HepG2 (cell line): ENCODE results near the gene PTMA. TPM values are rescaled to one million over a fixed set of nuclear protein-coding genes. Genes with fewer than 3 reads are reported as not detected.
A peak's percentile ranks its signal among the peaks of the same experiment; 100 is the strongest.

ENCODE experiments used
- ATM ChIP-seq: fragments of 450-650 bp; IDR thresholded peaks from 2 replicates; pipeline ENCODE4 v1.7.1; 2017; ENCODE audit warnings: mild to moderate bottlenecking, borderline replicate concordance
- HNF1A ChIP-seq, 2 experiments: sonication (generic) in 1 of 2; formaldehyde crosslinking in 1 of 2; IDR thresholded peaks; 2 replicates each; pipeline versions ENCODE4 v1.4.0 to v1.6.1; 2016 to 2020; ENCODE audit warnings: borderline replicate concordance in 1 of 2, low read depth in 1 of 2, mild to moderate bottlenecking in 1 of 2, missing genetic modification reagents in 1 of 2
- KLF12 ChIP-seq: sonication (generic); formaldehyde crosslinking; IDR thresholded peaks from 2 replicates; pipeline ENCODE4 v1.4.0; 2020; ENCODE audit warnings: missing genetic modification reagents, borderline replicate concordance
- MLXIP ChIP-seq: sonication (generic); formaldehyde crosslinking; IDR thresholded peaks from 2 replicates; pipeline ENCODE4 v1.9.0; 2021; ENCODE audit warnings: missing genetic modification reagents, borderline replicate concordance
- PCBP1 ChIP-seq: fragments of 200-400 bp; formaldehyde crosslinking; IDR thresholded peaks from 2 replicates; pipeline ENCODE4 v1.6.1; 2017; ENCODE audit warnings: mild to moderate bottlenecking, low read depth, low read length, borderline replicate concordance
- PLSCR1 ChIP-seq: sonication (generic); formaldehyde crosslinking; IDR thresholded peaks from 2 replicates; pipeline ENCODE4 v1.5.0; 2020; ENCODE audit warnings: missing genetic modification reagents, mild to moderate bottlenecking, borderline replicate concordance
- RAD51 ChIP-seq: fragments of 450-650 bp; IDR thresholded peaks from 2 replicates; pipeline ENCODE4 v1.6.1; 2016; ENCODE audit warnings: borderline replicate concordance
- SMC3 ChIP-seq: IDR thresholded peaks from 2 replicates; pipeline ENCODE4 v1.6.1; 2011; ENCODE audit warnings: low read length, improper control_type of control experiment
- TEF ChIP-seq: sonication (generic); formaldehyde crosslinking; IDR thresholded peaks from 2 replicates; pipeline ENCODE4 v1.5.0; 2020; ENCODE audit warnings: missing genetic modification reagents
- UBTF ChIP-seq: sonication (generic); formaldehyde crosslinking; IDR thresholded peaks from 2 replicates; pipeline ENCODE4 v1.4.0; 2020; ENCODE audit warnings: mild to moderate bottlenecking, missing genetic modification reagents
- ZBTB2 ChIP-seq: sonication (generic); formaldehyde crosslinking; IDR thresholded peaks from 2 replicates; pipeline ENCODE4 v1.8.0; 2022; ENCODE audit warnings: low read depth, missing genetic modification reagents
- ZNF253 ChIP-seq: sonication (generic); formaldehyde crosslinking; IDR thresholded peaks from 2 replicates; pipeline ENCODE4 v1.8.0; 2022; ENCODE audit warnings: mild to moderate bottlenecking, missing genetic modification reagents, borderline replicate concordance
- ZNF468 ChIP-seq: sonication (generic); formaldehyde crosslinking; IDR thresholded peaks from 2 replicates; pipeline ENCODE4 v1.8.0; 2022; ENCODE audit warnings: mild to moderate bottlenecking, moderate library complexity, missing genetic modification reagents
- ZNF616 ChIP-seq: sonication (generic); formaldehyde crosslinking; IDR thresholded peaks from 2 replicates; pipeline ENCODE4 v1.5.0; 2020; ENCODE audit warnings: low read depth, mild to moderate bottlenecking, missing genetic modification reagents
- polyA plus RNA-seq, 8 experiments: library from polyadenylated mRNA; depleted of rRNA in 3 of 8; stranded (reverse) in 7 of 8; unstranded in 1 of 8; fragments of >200 nt; fragmentation: Illumina TruSeq in 4 of 8; extraction: Trizol in 4 of 8; gene quantifications; 2 replicates each; pipeline versions ENCODE4 v1.2.1 to v1.2.3, GENCODE V29; 2011 to 2016; ENCODE audit warnings: low read depth in 4 of 8, missing spikeins in 1 of 8, mixed read lengths in 1 of 8; ENCODE audit not compliant: insufficient read depth in 1 of 8
- total RNA-seq, 5 experiments: library from RNA; depleted of rRNA; stranded (reverse); fragments of >200 nt; fragmentation: Illumina TruSeq; extraction: Trizol; gene quantifications; 2 replicates each; pipeline ENCODE4 v1.2.3, GENCODE V29; 2016; ENCODE audit warnings: low read depth in 1 of 5

Gene PTMA
- total and polyA plus RNA-seq, 2 of the 13 experiments (the other 11 are each of a cell fraction or from before 2014, with no cell fraction given) = 190 to 1,086 TPM

- TF ChIP-seq PCBP1 (no peak), ZNF253 (peak; percentile 45; the same call in 1 of the 2 replicates), KLF12 (CRISPR knock-in tag) (peak; percentile 65; the same call in 1 of the 2 replicates), TEF (peak; percentile 57; the same call in 1 of the 2 replicates), ZBTB2 (CRISPR knock-in tag) (peak; percentile 98), ZNF468 (no peak), ZNF616 (peak; percentile 56; the same call in 1 of the 2 replicates), UBTF (CRISPR knock-in tag) (peak; percentile 97), RAD51 (no peak), HNF1A (IDR thresholded peaks at IDR 0.05; ENCODE audit: low read depth) (no peak), HNF1A (CRISPR knock-in tag; IDR thresholded peaks at IDR 0.05; ENCODE audit: borderline replicate concordance) (0 out of 2 replicates have a peak, but pooled peaks have one; percentile 53), ATM (no peak), PLSCR1 (no peak), MLXIP (CRISPR knock-in tag) (peak; percentile 80), SMC3 (no peak)
Observed at GRCh38 chr2:231680992-231681852, 27.1 kb upstream of the PTMA start (continued).
